Right cardiac atrium (tissue), 5 donors: ENCODE measurements around the gene OR52I1. TPM values are rescaled to one million over a fixed set of nuclear protein-coding genes. Genes with fewer than 3 reads are reported as not detected.
A peak's percentile ranks its signal among the peaks of the same experiment; 100 is the strongest.

ENCODE experiments used
- ATAC-seq, 2 donors: fragments of 200-7000 bp; cut with Tn5 transposase; one replicate each; pipeline versions ENCODE4 v1.8.0 to v1.9.1; 2020; ENCODE audit warnings: moderate library complexity in 2 of 2, mild to moderate bottlenecking in 1 of 2
- DNase-seq, 3 donors: peaks; one replicate each; pipeline ENCODE4 v3.0.0-alpha.2; 2020
- H3K27ac ChIP-seq: one replicate; pipeline ENCODE4 v1.5.1; 2013; ENCODE audit warnings: mild to moderate bottlenecking, low read length, control low read depth, moderate library complexity
- H3K27me3 ChIP-seq: one replicate; pipeline ENCODE4 v1.6.1; 2013; ENCODE audit not compliant: control insufficient read depth, insufficient read depth
- H3K4me1 ChIP-seq: one replicate; pipeline ENCODE4 v1.6.1; 2013; ENCODE audit warnings: low read length; ENCODE audit not compliant: control insufficient read depth, insufficient read depth
- H3K4me3 ChIP-seq: one replicate; pipeline ENCODE4 v1.5.1; 2013; ENCODE audit warnings: low read length, control low read depth
- H3K9me3 ChIP-seq: one replicate; pipeline ENCODE4 v1.6.1; 2013; ENCODE audit warnings: low read length; ENCODE audit not compliant: control insufficient read depth
- WGBS: extraction: QIAGEN DNeasy Blood & Tissue Kit; methylation state at CpG from one replicate; pipeline ENCODE4 v1.1.7; 2013; 5-methylcytosine and 5-hydroxymethylcytosine counted together
- intact Hi-C, 4 donors: fragments of 100-400 bp; cut with DNase I; formaldehyde crosslinking; loops; one replicate each; pipeline versions ENCODE4 v1.11.0 to v1.14.0; 2022 to 2023
- polyA plus RNA-seq: library from polyadenylated mRNA; stranded (reverse); fragments of 200-250 nt; gene quantifications from one replicate; pipeline ENCODE4 v1.2.3, GENCODE V29; 2013
- total RNA-seq, 4 donors: library from RNA; stranded (reverse); fragmentation: NEBNext Ultra II Directional; extraction: Animal tissue kit (Norgen Biotek cat#: 25700); gene quantifications; one replicate each; pipeline ENCODE4 v1.2.1, GENCODE V29; 2021
- donor health status: healthy with polysubstance abuse.
- donor health status: DM: no; HTN: yes; CAD: no.
- donor health status: DM: no; HTN: no; CAD: no.
- donor health status: DM: no; HTN: yes; CAD: no; lungs with severe emphysema.
- donor health status: DM: yes; HTN: yes; CAD: no.

OR52I1 gene
- total and polyA plus RNA-seq, 5 donors: not detected

GRCh38 chr11:4643682-4644081 lies 49.8 kb downstream of the OR52I1 start, which contains the start of gene OR51E1:
Gene OR51E1 (plus strand): TSS chr11:4643982. CDS start chr11:4652527, 8,545 bp downstream.
- ATAC-seq (no peak), DNase-seq (no peak)
- no peaks in the 10 kb centered on the region for H3K4me1 ChIP-seq
- H3K4me3 ChIP-seq: peak within 1 kb of the TSS; percentile 4
- peak within 1 kb of the TSS; percentile 53 for H3K27ac ChIP-seq
- H3K9me3 ChIP-seq: no peaks in the 10 kb centered on the region
- no peaks in the 10 kb centered on the region for H3K27me3 ChIP-seq
- 78% methylated on average over 3 of the region's 3 CpGs for WGBS
- intact Hi-C loops: no loop called here

- WGBS: 67% methylated on average over 4 of the region's 4 CpGs
These were observed 50.4 kb downstream of the OR52I1 start for GRCh38 chr11:4644233-4644632.

More at GRCh38 chr11:4644233-4644632, 50.4 kb downstream of the OR52I1 start:
- peak overlapping the region; percentile 2 for H3K27ac ChIP-seq
- no peaks in the 10 kb centered on the region for H3K9me3 ChIP-seq
- no peaks in the 10 kb centered on the region for H3K27me3 ChIP-seq
- H3K4me3 ChIP-seq: peak overlapping the region; percentile 4
- ATAC-seq (no peak), DNase-seq (no peak)
- intact Hi-C loops: no loop called here
- no peaks in the 10 kb centered on the region for H3K4me1 ChIP-seq

Other genes starting within 250 kb of the OR52I1 start
- not detected for gene OR52B4, start 225.7 kb upstream of the OR52I1 start, total RNA-seq
- not detected for gene OR52B4, start 225.7 kb upstream of the OR52I1 start, polyA plus RNA-seq
- gene TRIM21, start 200.3 kb upstream of the OR52I1 start, total RNA-seq: 10 to 100 TPM in 1 of 4 donors, 1 to 10 TPM in 3; 9.1 to 10.3 (median 9.3) TPM
- gene TRIM21, start 200.3 kb upstream of the OR52I1 start, polyA plus RNA-seq: 8.3 TPM
- under 1 TPM in 1 of 4 donors, not detected in 3; 0.29 TPM for gene OR52K2, start 144.7 kb upstream of the OR52I1 start, total RNA-seq
- not detected for gene OR52K2, start 144.7 kb upstream of the OR52I1 start, polyA plus RNA-seq
- gene OR52K1, start 111.4 kb upstream of the OR52I1 start, total RNA-seq: under 1 TPM in 1 of 4 donors, not detected in 3; 0.06 TPM
- gene OR52K1, start 111.4 kb upstream of the OR52I1 start, polyA plus RNA-seq: not detected
- gene OR52M1, start 48.8 kb upstream of the OR52I1 start, total RNA-seq: not detected
- not detected for gene OR52M1, start 48.8 kb upstream of the OR52I1 start, polyA plus RNA-seq
- not detected for gene OR52I2, start 12.3 kb upstream of the OR52I1 start, total RNA-seq
- not detected for gene OR52I2, start 12.3 kb upstream of the OR52I1 start, polyA plus RNA-seq
- gene TRIM68, start 14.2 kb downstream of the OR52I1 start, total RNA-seq: 10 to 100 TPM in 3 of 4 donors, 1 to 10 TPM in 1; 10.0 to 12.4 (median 10.8) TPM
- gene TRIM68, start 14.2 kb downstream of the OR52I1 start, polyA plus RNA-seq: 6.5 TPM
- gene OR51D1, start 43.4 kb downstream of the OR52I1 start, total RNA-seq: not detected
- gene OR51D1, start 43.4 kb downstream of the OR52I1 start, polyA plus RNA-seq: not detected
- gene OR51E1, start 49.9 kb downstream of the OR52I1 start, total RNA-seq: under 1 TPM; 0.22 to 0.63 (median 0.24) TPM
- gene OR51E1, start 49.9 kb downstream of the OR52I1 start, polyA plus RNA-seq: 0.45 TPM
- not detected for gene OR51E2, start 103.8 kb downstream of the OR52I1 start, total RNA-seq
- 0.05 TPM for gene OR51E2, start 103.8 kb downstream of the OR52I1 start, polyA plus RNA-seq
- gene MMP26, start 110.7 kb downstream of the OR52I1 start, total RNA-seq: not detected
- not detected for gene MMP26, start 110.7 kb downstream of the OR52I1 start, polyA plus RNA-seq
- gene OR51F1, start 175.9 kb downstream of the OR52I1 start, total RNA-seq: not detected
- gene OR51F1, start 175.9 kb downstream of the OR52I1 start, polyA plus RNA-seq: not detected
- not detected for gene OR52R1, start 210.3 kb downstream of the OR52I1 start, total RNA-seq
- gene OR52R1, start 210.3 kb downstream of the OR52I1 start, polyA plus RNA-seq: not detected
- not detected for gene OR51F2, start 227.3 kb downstream of the OR52I1 start, total RNA-seq
- not detected for gene OR51F2, start 227.3 kb downstream of the OR52I1 start, polyA plus RNA-seq